ENCODE data around the gene BCL11B. TPM values are rescaled to one million over a fixed set of nuclear protein-coding genes. Genes with fewer than 3 reads are reported as not detected.

The BCL11B gene
- total and polyA plus RNA-seq, 2 donors (not counting 1 experiment from before 2014, with no cell fraction given), result 0.33 to 0.42 TPM

GRCh38 chr14:99252940-99253868, 18.8 kb downstream of the BCL11B start:
- DNase-seq, result no peak
- Histone ChIP-seq H3K9ac (ENCODE audit: low read length) (no peak overlapping the region), H3K36me3 (replicated peaks in 1 of 2; ENCODE audit: control extremely low read depth in 1 of 2, control insufficient read depth in 1 of 2, extremely low read depth in 1 of 2, insufficient read depth in 2 of 2, low read length in 1 of 2) (no peaks in the 10 kb centered on the region), H3K4me2 (replicated peaks; ENCODE audit: low read depth, low read length, poor library complexity, severe bottlenecking) (no peak overlapping the region), H3K27me3 (replicated peaks in 1 of 4; ENCODE audit: control extremely low read depth in 1 of 4, control insufficient read depth in 3 of 4, insufficient read depth in 4 of 4, low read length in 3 of 4) (peaks cover 0 to 13% (median 0%) of the 10 kb centered on the region in 4 experiments), H2AFZ (ENCODE audit: insufficient read depth, low read depth, low read length, poor library complexity, severe bottlenecking) (no peak overlapping the region), H3K4me3 (ENCODE audit: control extremely low read depth in 1 of 5, extremely low read depth in 1 of 5, insufficient read depth in 1 of 5, low read depth in 2 of 5, low read length in 4 of 5) (no peak overlapping the region), H3K27ac (ENCODE audit: low read length in 2 of 2) (no peak overlapping the region), H3K9me3 (ENCODE audit: control extremely low read depth in 1 of 3, control insufficient read depth in 2 of 3, insufficient read depth in 1 of 3, low read length in 2 of 3) (peaks cover 0 to 22% (median 0%) of the 10 kb centered on the region in 3 donors), H4K20me1 (ENCODE audit: control insufficient read depth, insufficient read depth, low read length, poor library complexity, severe bottlenecking) (no peaks in the 10 kb centered on the region), H3K4me1 (ENCODE audit: control insufficient read depth in 2 of 2, insufficient read depth in 2 of 2, low read length in 2 of 2) (no peaks in the 10 kb centered on the region), H3K79me2 (ENCODE audit: control insufficient read depth, insufficient read depth, low read length) (no peaks in the 10 kb centered on the region)
- POLR2A ChIA-PET, result no interaction called here
- intact Hi-C loops (cut with micrococcal nuclease), result no loop called here
- no peaks in the 10 kb centered on the region for H3K9me3 Mint-ChIP-seq (ENCODE audit: insufficient read depth)
- no peak for ATAC-seq (ENCODE audit: low read depth)
- TF ChIP-seq EZH2 (IDR thresholded peaks at IDR 0.05; ENCODE audit: borderline replicate concordance, insufficient read depth, low read depth, low read length, poor library complexity, severe bottlenecking), result no peak
- TF ChIP-seq, protein P1, sequence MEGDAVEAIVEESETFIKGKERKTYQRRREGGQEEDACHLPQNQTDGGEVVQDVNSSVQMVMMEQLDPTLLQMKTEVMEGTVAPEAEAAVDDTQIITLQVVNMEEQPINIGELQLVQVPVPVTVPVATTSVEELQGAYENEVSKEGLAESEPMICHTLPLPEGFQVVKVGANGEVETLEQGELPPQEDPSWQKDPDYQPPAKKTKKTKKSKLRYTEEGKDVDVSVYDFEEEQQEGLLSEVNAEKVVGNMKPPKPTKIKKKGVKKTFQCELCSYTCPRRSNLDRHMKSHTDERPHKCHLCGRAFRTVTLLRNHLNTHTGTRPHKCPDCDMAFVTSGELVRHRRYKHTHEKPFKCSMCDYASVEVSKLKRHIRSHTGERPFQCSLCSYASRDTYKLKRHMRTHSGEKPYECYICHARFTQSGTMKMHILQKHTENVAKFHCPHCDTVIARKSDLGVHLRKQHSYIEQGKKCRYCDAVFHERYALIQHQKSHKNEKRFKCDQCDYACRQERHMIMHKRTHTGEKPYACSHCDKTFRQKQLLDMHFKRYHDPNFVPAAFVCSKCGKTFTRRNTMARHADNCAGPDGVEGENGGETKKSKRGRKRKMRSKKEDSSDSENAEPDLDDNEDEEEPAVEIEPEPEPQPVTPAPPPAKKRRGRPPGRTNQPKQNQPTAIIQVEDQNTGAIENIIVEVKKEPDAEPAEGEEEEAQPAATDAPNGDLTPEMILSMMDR (IDR thresholded peaks at IDR 0.05), result no peak
- H3K4me1 Mint-ChIP-seq, result no peaks in the 10 kb centered on the region
- CTCF ChIA-PET, result interaction anchor here (1.4 kb wide), 1 partner anchor 12 kb away, joined by 3 read pairs; no protein-coding TSS in a partner anchor
- H3K4me3 Mint-ChIP-seq, result no peak overlapping the region
- peaks cover 30% of the 10 kb centered on the region for H3K27me3 Mint-ChIP-seq
- no peak overlapping the region for H3K27ac Mint-ChIP-seq
- 62% methylated on average over 23 of the region's 25 CpGs for WGBS (ENCODE audit: insufficient coverage)

DNA sequence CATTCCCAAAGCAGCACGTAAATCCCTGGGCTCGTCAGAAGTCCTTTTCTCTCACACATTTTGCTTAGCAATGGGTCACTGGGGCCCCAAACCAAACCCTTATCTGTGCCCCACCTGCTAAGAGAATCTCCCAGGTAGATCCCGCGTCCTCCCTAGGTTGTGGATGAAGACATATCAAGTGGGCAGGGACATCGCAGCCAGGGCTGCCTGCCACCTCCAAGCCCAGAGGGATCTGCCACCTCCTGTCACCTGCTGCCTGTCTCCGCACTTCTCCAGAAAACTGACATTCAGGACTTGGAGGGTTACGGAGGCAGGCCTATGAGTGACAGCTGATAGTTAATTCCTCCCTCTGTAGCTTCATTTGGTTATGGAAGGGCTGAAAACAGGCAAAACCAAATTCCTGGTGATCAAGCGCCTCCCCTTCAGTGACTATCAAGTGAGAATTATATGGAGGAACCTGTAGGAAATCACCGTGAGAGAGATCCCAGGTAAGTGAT, 19.5 kb downstream of the BCL11B start:
- ChIA-PET POLR2A (no interaction called here), CTCF (interaction anchor here (1.4 kb wide), 1 partner anchor 13 kb away, joined by 3 read pairs; no protein-coding TSS in a partner anchor)
- Mint-ChIP-seq H3K4me1 (no peaks in the 10 kb centered on the region), H3K9me3 (ENCODE audit: insufficient read depth) (no peaks in the 10 kb centered on the region), H3K4me3 (no peak overlapping the region), H3K27me3 (peaks cover 30% of the 10 kb centered on the region), H3K27ac (no peak overlapping the region)
- peaks cover 0 to 18% (median 0%) of the 10 kb centered on the region in 3 donors for H3K9me3 ChIP-seq (ENCODE audit: control extremely low read depth in 1 of 3, control insufficient read depth in 2 of 3, insufficient read depth in 1 of 3, low read length in 2 of 3)
- DNase-seq (no peak), ATAC-seq (ENCODE audit: low read depth) (no peak)
- no peak overlapping the region for H3K4me2 ChIP-seq (replicated peaks; ENCODE audit: low read depth, low read length, poor library complexity, severe bottlenecking)
- intact Hi-C loops (cut with micrococcal nuclease), result no loop called here
- H4K20me1 ChIP-seq (ENCODE audit: control insufficient read depth, insufficient read depth, low read length, poor library complexity, severe bottlenecking), result no peaks in the 10 kb centered on the region
- WGBS (ENCODE audit: insufficient coverage), result 69% methylated on average over 7 of the region's 9 CpGs
- no peak overlapping the region for H3K27ac ChIP-seq (ENCODE audit: low read length in 2 of 2)
- no peak overlapping the region for H3K4me3 ChIP-seq (ENCODE audit: control extremely low read depth in 1 of 5, extremely low read depth in 1 of 5, insufficient read depth in 1 of 5, low read depth in 2 of 5, low read length in 4 of 5)
- peaks cover 0 to 20% (median 1%) of the 10 kb centered on the region in 4 experiments for H3K27me3 ChIP-seq (replicated peaks in 1 of 4; ENCODE audit: control extremely low read depth in 1 of 4, control insufficient read depth in 3 of 4, insufficient read depth in 4 of 4, low read length in 3 of 4)
- TF ChIP-seq EZH2 (IDR thresholded peaks at IDR 0.05; ENCODE audit: borderline replicate concordance, insufficient read depth, low read depth, low read length, poor library complexity, severe bottlenecking), result no peak
- TF ChIP-seq, protein P1 (IDR thresholded peaks at IDR 0.05), result no peak
- no peaks in the 10 kb centered on the region for H3K79me2 ChIP-seq (ENCODE audit: control insufficient read depth, insufficient read depth, low read length)
- no peaks in the 10 kb centered on the region for H3K4me1 ChIP-seq (ENCODE audit: control insufficient read depth in 2 of 2, insufficient read depth in 2 of 2, low read length in 2 of 2)
- no peaks in the 10 kb centered on the region for H3K36me3 ChIP-seq (replicated peaks in 1 of 2; ENCODE audit: control extremely low read depth in 1 of 2, control insufficient read depth in 1 of 2, extremely low read depth in 1 of 2, insufficient read depth in 2 of 2, low read length in 1 of 2)
- no peak overlapping the region for H3K9ac ChIP-seq (ENCODE audit: low read length)
- H2AFZ ChIP-seq (ENCODE audit: insufficient read depth, low read depth, low read length, poor library complexity, severe bottlenecking), result no peak overlapping the region
